SU-DHL-6 (cell line): ENCODE data around the gene BBS10.

Experiments used
- EZH2phosphoT487 ChIP-seq: fragments of 200-600 bp; sonication (generic), shearing (Covaris generic); conservative IDR thresholded peaks from 2 replicates; pipeline ENCODE4 v1.6.1; 2018; ENCODE audit warnings: mild to moderate bottlenecking, antibody characterized with exemption, low read length, moderate library complexity, mixed read lengths
- TF ChIP-seq, protein P1 (sequence below): fragments of 200-600 bp; sonication (generic); IDR thresholded peaks from one replicate; pipeline ENCODE4 v1.5.1; 2017; ENCODE audit warnings: antibody characterized with exemption, mild to moderate bottlenecking, low read length, moderate library complexity; ENCODE audit not compliant: insufficient read depth, poor library complexity, severe bottlenecking

DNA sequence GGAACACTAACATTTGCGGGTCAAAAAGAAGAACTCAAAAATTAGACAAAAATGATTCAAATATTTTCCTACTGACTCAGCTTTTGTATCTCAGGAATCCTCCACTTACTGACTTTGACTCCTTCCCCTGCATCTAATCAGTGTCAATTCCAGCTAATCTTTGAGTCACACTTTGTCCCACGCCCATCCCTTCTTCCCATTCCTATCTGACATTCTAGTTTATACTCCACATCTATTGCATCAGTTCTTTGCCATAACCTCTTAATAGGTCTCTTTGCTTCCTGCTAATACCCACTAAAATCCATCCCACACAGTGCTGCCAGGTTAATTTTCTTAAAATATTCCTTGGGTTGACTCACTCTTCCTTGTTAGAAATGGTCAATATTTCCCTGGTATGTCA, 19.1 kb downstream of the BBS10 start:
- TF ChIP-seq, protein P1, sequence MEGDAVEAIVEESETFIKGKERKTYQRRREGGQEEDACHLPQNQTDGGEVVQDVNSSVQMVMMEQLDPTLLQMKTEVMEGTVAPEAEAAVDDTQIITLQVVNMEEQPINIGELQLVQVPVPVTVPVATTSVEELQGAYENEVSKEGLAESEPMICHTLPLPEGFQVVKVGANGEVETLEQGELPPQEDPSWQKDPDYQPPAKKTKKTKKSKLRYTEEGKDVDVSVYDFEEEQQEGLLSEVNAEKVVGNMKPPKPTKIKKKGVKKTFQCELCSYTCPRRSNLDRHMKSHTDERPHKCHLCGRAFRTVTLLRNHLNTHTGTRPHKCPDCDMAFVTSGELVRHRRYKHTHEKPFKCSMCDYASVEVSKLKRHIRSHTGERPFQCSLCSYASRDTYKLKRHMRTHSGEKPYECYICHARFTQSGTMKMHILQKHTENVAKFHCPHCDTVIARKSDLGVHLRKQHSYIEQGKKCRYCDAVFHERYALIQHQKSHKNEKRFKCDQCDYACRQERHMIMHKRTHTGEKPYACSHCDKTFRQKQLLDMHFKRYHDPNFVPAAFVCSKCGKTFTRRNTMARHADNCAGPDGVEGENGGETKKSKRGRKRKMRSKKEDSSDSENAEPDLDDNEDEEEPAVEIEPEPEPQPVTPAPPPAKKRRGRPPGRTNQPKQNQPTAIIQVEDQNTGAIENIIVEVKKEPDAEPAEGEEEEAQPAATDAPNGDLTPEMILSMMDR: no peak
- no peak for TF ChIP-seq EZH2phosphoT487
